Mononuclear cell (primary cell): ENCODE data around the gene ZEB2. TPM values are rescaled to one million over a fixed set of nuclear protein-coding genes. Genes with fewer than 3 reads are reported as not detected.

Experiments used
- H3K27me3 ChIP-seq: 2 replicates; pipeline ENCODE4 v1.6.0; 2011; ENCODE audit warnings: low read length, control low read depth; ENCODE audit not compliant: insufficient read depth
- H3K4me1 ChIP-seq: 2 replicates; pipeline ENCODE4 v1.5.1; 2011; ENCODE audit warnings: mild to moderate bottlenecking, low read length, control low read depth; ENCODE audit not compliant: insufficient read depth
- H3K4me3 ChIP-seq: 2 replicates; pipeline ENCODE4 v1.5.1; 2011; ENCODE audit warnings: mild to moderate bottlenecking, low read length, moderate library complexity
- H3K9me3 ChIP-seq: 2 replicates; pipeline ENCODE4 v1.5.1; 2011; ENCODE audit warnings: low read depth, mild to moderate bottlenecking, control low read depth, low read length
- total RNA-seq: library from RNA; depleted of rRNA; stranded (reverse); fragments of >200 nt; gene quantifications from one replicate; pipeline ENCODE4 v1.2.3, GENCODE V29; 2012

ZEB2 gene
- total RNA-seq, 1 donor, result 511 TPM

DNA sequence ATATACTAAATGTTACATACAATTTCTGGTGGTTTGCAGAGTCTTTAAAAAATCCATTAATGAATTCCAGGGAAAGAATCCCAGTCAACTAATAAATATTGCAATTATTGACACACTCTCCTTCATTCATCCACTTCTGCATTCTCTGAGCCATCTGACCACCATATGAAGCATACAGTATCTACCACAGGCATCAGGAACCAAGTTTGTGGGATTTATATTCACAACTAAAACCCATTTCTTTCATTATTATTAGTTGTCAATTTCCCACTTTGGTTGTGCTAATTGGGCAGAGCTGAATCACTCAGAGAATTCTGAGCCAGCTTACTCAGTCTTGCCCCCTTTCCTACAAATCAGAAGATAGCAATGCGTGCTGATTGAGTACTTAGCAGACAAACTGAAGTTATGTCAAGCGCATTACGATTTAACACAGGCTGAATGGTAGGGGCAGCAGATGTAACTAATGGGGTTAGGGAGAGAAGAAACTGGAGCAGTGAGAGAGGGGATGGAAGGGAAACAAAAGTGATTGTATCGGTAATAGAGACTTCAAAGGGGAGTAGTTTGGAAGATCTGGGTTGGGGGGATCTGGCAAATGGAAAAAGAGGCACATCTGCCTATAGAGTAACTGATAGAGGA is 52.3 kb downstream of the ZEB2 start:
- Histone ChIP-seq H3K27me3 (no peaks in the 10 kb centered on the region), H3K4me1 (peaks cover 23% of the 10 kb centered on the region), H3K4me3 (no peak overlapping the region), H3K9me3 (no peaks in the 10 kb centered on the region)

GRCh38 chr2:144466637-144467036 is 53.3 kb downstream of the ZEB2 start:
- no peaks in the 10 kb centered on the region for H3K9me3 ChIP-seq
- H3K4me3 ChIP-seq, result no peak overlapping the region
- no peaks in the 10 kb centered on the region for H3K27me3 ChIP-seq
- peaks cover 30% of the 10 kb centered on the region for H3K4me1 ChIP-seq

- peaks cover 33% of the 10 kb centered on the region for H3K4me1 ChIP-seq
- H3K4me3 ChIP-seq, result no peak overlapping the region
- no peaks in the 10 kb centered on the region for H3K27me3 ChIP-seq
- H3K9me3 ChIP-seq, result no peaks in the 10 kb centered on the region
These were observed 54.2 kb downstream of the ZEB2 start for GRCh38 chr2:144465749-144466148.

DNA sequence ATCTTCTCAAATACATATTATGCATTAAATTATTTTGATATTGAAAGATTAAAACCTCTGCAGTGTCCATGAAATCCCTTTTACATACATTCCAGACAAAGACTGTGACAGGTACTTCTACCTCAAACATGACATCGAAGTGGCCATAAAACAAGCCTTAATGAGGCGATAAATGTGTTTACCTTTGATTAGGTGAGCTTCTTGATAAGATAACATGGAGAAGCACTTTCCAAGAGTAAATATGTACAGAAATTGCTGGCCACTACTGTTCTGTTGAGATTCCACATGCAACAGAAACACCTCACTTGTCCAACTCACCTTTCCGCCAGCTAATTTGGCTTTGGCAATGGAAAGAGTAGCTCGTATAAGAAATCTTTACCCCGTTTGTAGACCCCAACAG is 55.2 kb downstream of the ZEB2 start:
- Histone ChIP-seq H3K4me3 (no peak overlapping the region), H3K4me1 (peaks cover 39% of the 10 kb centered on the region), H3K27me3 (no peaks in the 10 kb centered on the region), H3K9me3 (no peaks in the 10 kb centered on the region)

DNA sequence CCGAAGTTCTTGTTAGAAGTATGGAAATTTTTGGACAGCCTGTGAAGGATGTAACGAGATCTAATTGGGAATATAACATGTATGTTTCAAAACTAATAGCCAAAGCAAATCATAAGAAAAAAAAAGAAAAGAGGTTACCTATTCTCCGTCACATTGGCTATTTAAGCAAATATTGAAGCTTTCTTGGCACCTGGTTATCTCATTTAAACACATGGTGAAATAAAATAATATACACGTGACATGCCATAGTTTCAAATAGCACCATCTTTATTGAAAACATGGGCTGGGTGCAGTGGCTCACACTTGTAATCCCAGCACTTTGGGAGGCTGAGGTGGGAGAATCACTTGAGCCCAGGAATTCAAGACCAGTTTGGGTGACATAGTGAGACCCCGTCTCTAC is 56.7 kb downstream of the ZEB2 start:
- Histone ChIP-seq H3K4me1 (peaks cover 48% of the 10 kb centered on the region), H3K27me3 (no peaks in the 10 kb centered on the region), H3K9me3 (no peaks in the 10 kb centered on the region), H3K4me3 (no peak overlapping the region)

- Histone ChIP-seq H3K9me3 (no peaks in the 10 kb centered on the region), H3K27me3 (no peaks in the 10 kb centered on the region), H3K4me3 (no peak overlapping the region), H3K4me1 (peaks cover 56% of the 10 kb centered on the region)
These were observed 57.7 kb downstream of the ZEB2 start for GRCh38 chr2:144462266-144462665.

DNA sequence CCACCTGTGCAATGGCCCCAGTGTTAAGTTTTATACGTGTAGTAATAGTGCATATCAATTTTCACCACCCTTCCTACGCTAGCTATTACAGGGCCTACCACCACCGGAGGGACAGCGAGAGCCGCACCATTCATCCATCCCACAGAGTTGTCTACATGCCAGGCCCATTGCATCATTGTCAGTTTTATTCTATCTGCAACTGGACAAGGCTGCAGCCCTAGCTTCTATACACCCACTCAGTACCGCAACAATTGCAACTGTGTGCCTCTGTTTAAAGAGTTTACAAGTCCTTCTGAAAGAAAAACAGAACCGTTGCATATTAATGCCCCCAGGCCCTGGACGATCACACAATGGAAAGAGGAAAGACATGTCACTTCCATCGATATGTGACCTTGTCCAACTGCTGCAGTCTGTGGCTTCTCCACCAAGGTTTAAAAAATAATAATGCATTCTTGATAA is 58.6 kb downstream of the ZEB2 start:
- no peaks in the 10 kb centered on the region for H3K9me3 ChIP-seq
- no peak overlapping the region for H3K4me3 ChIP-seq
- H3K27me3 ChIP-seq, result no peaks in the 10 kb centered on the region
- H3K4me1 ChIP-seq, result peaks cover 62% of the 10 kb centered on the region

DNA sequence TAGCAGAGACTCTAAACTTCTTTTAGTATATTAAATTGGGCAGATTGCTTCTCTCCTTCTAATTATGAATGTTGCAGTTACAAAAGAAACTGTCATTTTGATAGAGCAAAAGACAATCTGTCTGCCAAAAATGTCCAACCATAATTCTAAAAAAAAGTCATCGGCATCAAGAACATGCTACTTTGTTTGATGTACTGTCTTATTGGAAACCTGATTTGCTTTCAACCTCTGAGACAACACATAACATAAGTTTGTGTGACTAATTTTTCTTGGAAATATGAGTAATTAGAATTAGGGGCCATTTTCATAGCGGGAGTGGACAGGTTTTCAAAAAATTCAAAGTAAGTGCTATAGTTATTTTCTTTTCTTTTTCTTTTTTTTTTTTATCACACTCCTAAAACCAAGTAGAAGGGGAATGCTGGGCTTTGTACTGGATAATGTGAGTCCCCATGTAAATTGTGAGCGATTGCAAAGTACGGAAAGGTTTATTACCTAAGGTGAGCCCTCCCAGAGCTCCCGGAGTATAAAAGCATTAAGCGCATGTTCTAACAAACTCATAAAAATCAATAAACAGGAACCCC is 59.1 kb downstream of the ZEB2 start:
- H3K4me3 ChIP-seq, result no peak overlapping the region
- peaks cover 67% of the 10 kb centered on the region for H3K4me1 ChIP-seq
- H3K9me3 ChIP-seq, result no peaks in the 10 kb centered on the region

GRCh38 chr2:144459937-144460336 is 60.0 kb downstream of the ZEB2 start:
- Histone ChIP-seq H3K4me1 (peaks cover 75% of the 10 kb centered on the region), H3K27me3 (no peaks in the 10 kb centered on the region), H3K9me3 (no peaks in the 10 kb centered on the region), H3K4me3 (no peak overlapping the region)

More for the DNA sequence above, 59.1 kb downstream of the ZEB2 start:
- no peaks in the 10 kb centered on the region for H3K27me3 ChIP-seq

DNA sequence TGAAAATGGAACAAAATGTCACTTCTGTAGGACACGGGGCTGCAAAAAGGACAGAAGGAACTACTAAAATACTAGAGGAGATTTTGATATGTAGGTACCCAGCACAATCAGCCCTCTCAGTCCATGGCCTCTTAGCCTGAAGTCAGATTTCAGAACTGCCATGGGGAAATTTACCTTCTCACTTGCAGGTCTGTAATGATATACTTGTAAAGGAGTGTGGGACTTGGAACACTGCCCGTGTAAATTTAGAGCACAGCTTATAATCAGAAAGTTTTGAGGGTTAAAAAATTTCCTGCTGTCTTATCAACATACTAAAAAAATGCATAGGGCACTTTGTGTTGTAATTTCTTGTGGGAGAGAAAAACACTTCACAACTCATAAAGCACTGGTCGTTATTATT is 60.6 kb downstream of the ZEB2 start:
- Histone ChIP-seq H3K4me3 (no peak overlapping the region), H3K27me3 (no peaks in the 10 kb centered on the region), H3K4me1 (peaks cover 82% of the 10 kb centered on the region), H3K9me3 (no peaks in the 10 kb centered on the region)

GRCh38 chr2:144458541-144458940 is 61.4 kb downstream of the ZEB2 start:
- Histone ChIP-seq H3K4me3 (no peak overlapping the region), H3K9me3 (no peaks in the 10 kb centered on the region), H3K27me3 (no peaks in the 10 kb centered on the region), H3K4me1 (peaks cover 86% of the 10 kb centered on the region)

GRCh38 chr2:144456680-144457079 is 63.2 kb downstream of the ZEB2 start:
- no peak overlapping the region for H3K4me3 ChIP-seq
- H3K27me3 ChIP-seq, result no peaks in the 10 kb centered on the region
- no peaks in the 10 kb centered on the region for H3K9me3 ChIP-seq
- peaks cover 91% of the 10 kb centered on the region for H3K4me1 ChIP-seq

DNA sequence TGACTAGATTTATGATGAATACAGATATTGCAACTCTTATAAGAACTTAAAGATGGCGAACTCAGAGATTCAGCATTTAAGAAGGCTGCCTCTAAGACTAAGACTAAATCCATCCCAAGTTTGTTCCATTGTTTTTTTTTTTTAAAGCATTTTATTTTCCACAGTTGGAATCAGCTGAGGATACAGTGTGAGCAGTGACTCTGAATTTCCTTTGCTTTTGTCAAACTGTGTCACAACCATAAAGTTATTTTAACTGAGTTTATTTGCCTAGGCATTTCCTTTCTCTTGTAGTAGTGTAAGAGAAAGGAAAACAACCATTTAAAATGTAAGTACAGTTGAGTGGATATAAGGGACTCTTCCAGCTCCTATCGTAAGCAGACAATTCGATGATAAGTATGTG is 63.9 kb downstream of the ZEB2 start:
- Histone ChIP-seq H3K27me3 (no peaks in the 10 kb centered on the region), H3K4me3 (no peak overlapping the region), H3K4me1 (peaks cover 87% of the 10 kb centered on the region), H3K9me3 (no peaks in the 10 kb centered on the region)

GRCh38 chr2:144454466-144455287 is 65.2 kb downstream of the ZEB2 start:
- H3K27me3 ChIP-seq, result no peaks in the 10 kb centered on the region
- H3K9me3 ChIP-seq, result no peaks in the 10 kb centered on the region
- peaks cover 76% of the 10 kb centered on the region for H3K4me1 ChIP-seq
- no peak overlapping the region for H3K4me3 ChIP-seq

GRCh38 chr2:144453486-144454158 is 66.3 kb downstream of the ZEB2 start:
- H3K27me3 ChIP-seq, result no peaks in the 10 kb centered on the region
- H3K4me1 ChIP-seq, result peaks cover 76% of the 10 kb centered on the region
- no peaks in the 10 kb centered on the region for H3K9me3 ChIP-seq
- H3K4me3 ChIP-seq, result no peak overlapping the region
